ENCODE results near the gene NUDT14.

GRCh38 chr14:105124823-105125222 lies 56.3 kb downstream of the NUDT14 start:
- TF ChIP-seq CTCF (IDR thresholded peaks at IDR 0.05) (no peak), POLR2A (IDR thresholded peaks at IDR 0.05) (no peak)
